Smooth muscle cell (in vitro differentiated cells): ENCODE data around the gene TMEM135. TPM values are rescaled to one million over a fixed set of nuclear protein-coding genes. Genes with fewer than 3 reads are reported as not detected.

Experiments
- DNase-seq: peaks from one replicate; lab custom pipeline; 2025; ENCODE audit not compliant: unreplicated experiment; lab: John Stamatoyannopoulos, UW
- H2AFZ ChIP-seq: fragments of 200-600 bp; sonication (generic); 2 replicates; pipeline ENCODE4 v1.6.0; 2016; ENCODE audit warnings: antibody characterized with exemption, low read depth, mild to moderate bottlenecking
- H3F3A ChIP-seq: fragments of 200-600 bp; sonication (generic); 2 replicates; pipeline ENCODE4 v1.6.0; 2017; ENCODE audit warnings: antibody characterized with exemption, low read depth
- H3K27ac ChIP-seq: fragments of 200-600 bp; sonication (generic); 2 replicates; pipeline ENCODE4 v1.5.1; 2016; ENCODE audit warnings: low read depth, mild to moderate bottlenecking
- H3K27me3 ChIP-seq: fragments of 200-600 bp; sonication (generic); 2 replicates; pipeline ENCODE4 v1.6.1; 2016; ENCODE audit warnings: low read depth, mild to moderate bottlenecking
- H3K36me3 ChIP-seq: fragments of 200-600 bp; sonication (generic); 2 replicates; pipeline ENCODE4 v1.5.1; 2016; ENCODE audit warnings: low read depth
- H3K4me1 ChIP-seq: fragments of 200-600 bp; sonication (generic); 2 replicates; pipeline ENCODE4 v1.5.1; 2016; ENCODE audit warnings: low read depth
- H3K4me2 ChIP-seq: fragments of 200-600 bp; sonication (generic); 2 replicates; pipeline ENCODE4 v1.6.0; 2016; ENCODE audit warnings: mild to moderate bottlenecking
- H3K4me3 ChIP-seq: fragments of 200-600 bp; sonication (generic); 2 replicates; pipeline ENCODE4 v1.5.1; 2016; ENCODE audit warnings: mild to moderate bottlenecking
- H3K79me2 ChIP-seq: fragments of 200-600 bp; sonication (generic); 2 replicates; pipeline ENCODE4 v1.6.0; 2016; ENCODE audit warnings: low read depth, mild to moderate bottlenecking
- H3K9ac ChIP-seq: fragments of 200-600 bp; sonication (generic); 2 replicates; pipeline ENCODE4 v1.6.0; 2016; ENCODE audit warnings: low read depth
- H3K9me3 ChIP-seq: fragments of 200-600 bp; sonication (generic); replicated peaks from 2 replicates; pipeline ENCODE4 v1.5.1; 2016; ENCODE audit warnings: low read depth
- H4K20me1 ChIP-seq: fragments of 200-600 bp; sonication (generic); 2 replicates; pipeline ENCODE4 v1.6.0; 2016; ENCODE audit warnings: low read depth
- WGBS: methylation state at CpG from one replicate; pipeline ENCODE4 v1.1.7; 2016; ENCODE audit warnings: low lambda C conversion rate; 5-methylcytosine and 5-hydroxymethylcytosine counted together
- polyA plus RNA-seq: library from polyadenylated mRNA; unstranded; fragments of >200 nt; fragmentation: Nextera tagmentation; extraction: Ambion mirVana; gene quantifications from 2 replicates; pipeline ENCODE4 v1.2.1, GENCODE V29; 2016
- total RNA-seq: library from RNA; depleted of rRNA; stranded (reverse); fragments of >200 nt; gene quantifications from 2 replicates; pipeline ENCODE4 v1.2.3, GENCODE V29; 2014
- TF ChIP-seq, protein P1 (sequence below): fragments of 200-600 bp; sonication (generic); IDR thresholded peaks from 2 replicates; pipeline ENCODE4 v1.5.1; 2017; ENCODE audit warnings: borderline replicate concordance, mild to moderate bottlenecking, antibody characterized with exemption; ENCODE audit not compliant: insufficient read depth, poor library complexity, severe bottlenecking

TMEM135 gene
- total and polyA plus RNA-seq, 2 experiments from 2014 or later, result 12.4 to 21.7 TPM

DNA sequence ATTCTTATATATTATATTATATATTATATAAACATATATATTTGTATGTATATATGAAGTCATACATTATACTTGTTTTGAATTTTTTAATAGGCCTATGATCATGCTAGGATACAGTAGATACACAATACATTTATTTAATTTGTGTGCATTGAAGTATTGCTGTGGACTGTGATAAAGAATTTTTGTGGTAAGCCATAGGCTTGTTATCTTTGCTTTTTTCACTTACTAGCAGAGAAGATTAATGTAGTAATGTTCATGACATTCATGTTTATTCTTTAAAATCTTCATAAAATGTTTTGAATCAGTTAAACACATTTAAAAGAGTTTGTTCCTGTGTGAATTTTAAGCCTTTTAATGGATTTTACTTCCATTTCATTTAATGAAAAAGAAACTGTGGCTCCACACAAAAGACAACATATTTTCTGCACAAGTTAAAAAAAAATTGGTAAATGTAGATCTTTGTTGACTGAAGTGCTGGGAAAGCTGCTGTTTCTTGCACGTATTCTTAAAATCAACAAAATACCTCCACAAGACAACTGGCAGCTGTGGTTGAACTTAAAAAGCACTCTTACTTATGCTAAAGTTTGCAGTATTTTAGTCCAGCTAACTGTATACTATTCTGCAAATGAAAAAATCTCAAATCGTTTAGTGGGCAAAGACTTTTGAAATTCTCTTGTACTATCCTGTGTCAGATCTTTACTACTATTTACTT lies 156.2 kb downstream of the TMEM135 start:
- H3K4me2 ChIP-seq, result peak overlapping the region; percentile 72
- H3K4me3 ChIP-seq, result no peak overlapping the region
- peaks cover 6% of the 10 kb centered on the region for H3K79me2 ChIP-seq
- no peak for DNase-seq
- no peaks in the 10 kb centered on the region for H3K36me3 ChIP-seq
- 33% methylated on average over 2 of the region's 2 CpGs for WGBS
- H3K27ac ChIP-seq, result peak overlapping the region; percentile 27
- H3F3A ChIP-seq, result peaks cover 4% of the 10 kb centered on the region
- H3K27me3 ChIP-seq, result no peaks in the 10 kb centered on the region
- H2AFZ ChIP-seq, result no peak overlapping the region
- H3K9ac ChIP-seq, result no peak overlapping the region
- H4K20me1 ChIP-seq, result no peaks in the 10 kb centered on the region
- TF ChIP-seq, protein P1, sequence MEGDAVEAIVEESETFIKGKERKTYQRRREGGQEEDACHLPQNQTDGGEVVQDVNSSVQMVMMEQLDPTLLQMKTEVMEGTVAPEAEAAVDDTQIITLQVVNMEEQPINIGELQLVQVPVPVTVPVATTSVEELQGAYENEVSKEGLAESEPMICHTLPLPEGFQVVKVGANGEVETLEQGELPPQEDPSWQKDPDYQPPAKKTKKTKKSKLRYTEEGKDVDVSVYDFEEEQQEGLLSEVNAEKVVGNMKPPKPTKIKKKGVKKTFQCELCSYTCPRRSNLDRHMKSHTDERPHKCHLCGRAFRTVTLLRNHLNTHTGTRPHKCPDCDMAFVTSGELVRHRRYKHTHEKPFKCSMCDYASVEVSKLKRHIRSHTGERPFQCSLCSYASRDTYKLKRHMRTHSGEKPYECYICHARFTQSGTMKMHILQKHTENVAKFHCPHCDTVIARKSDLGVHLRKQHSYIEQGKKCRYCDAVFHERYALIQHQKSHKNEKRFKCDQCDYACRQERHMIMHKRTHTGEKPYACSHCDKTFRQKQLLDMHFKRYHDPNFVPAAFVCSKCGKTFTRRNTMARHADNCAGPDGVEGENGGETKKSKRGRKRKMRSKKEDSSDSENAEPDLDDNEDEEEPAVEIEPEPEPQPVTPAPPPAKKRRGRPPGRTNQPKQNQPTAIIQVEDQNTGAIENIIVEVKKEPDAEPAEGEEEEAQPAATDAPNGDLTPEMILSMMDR, result no peak
- H3K9me3 ChIP-seq, result no peaks in the 10 kb centered on the region
- peaks cover 5% of the 10 kb centered on the region for H3K4me1 ChIP-seq

DNA sequence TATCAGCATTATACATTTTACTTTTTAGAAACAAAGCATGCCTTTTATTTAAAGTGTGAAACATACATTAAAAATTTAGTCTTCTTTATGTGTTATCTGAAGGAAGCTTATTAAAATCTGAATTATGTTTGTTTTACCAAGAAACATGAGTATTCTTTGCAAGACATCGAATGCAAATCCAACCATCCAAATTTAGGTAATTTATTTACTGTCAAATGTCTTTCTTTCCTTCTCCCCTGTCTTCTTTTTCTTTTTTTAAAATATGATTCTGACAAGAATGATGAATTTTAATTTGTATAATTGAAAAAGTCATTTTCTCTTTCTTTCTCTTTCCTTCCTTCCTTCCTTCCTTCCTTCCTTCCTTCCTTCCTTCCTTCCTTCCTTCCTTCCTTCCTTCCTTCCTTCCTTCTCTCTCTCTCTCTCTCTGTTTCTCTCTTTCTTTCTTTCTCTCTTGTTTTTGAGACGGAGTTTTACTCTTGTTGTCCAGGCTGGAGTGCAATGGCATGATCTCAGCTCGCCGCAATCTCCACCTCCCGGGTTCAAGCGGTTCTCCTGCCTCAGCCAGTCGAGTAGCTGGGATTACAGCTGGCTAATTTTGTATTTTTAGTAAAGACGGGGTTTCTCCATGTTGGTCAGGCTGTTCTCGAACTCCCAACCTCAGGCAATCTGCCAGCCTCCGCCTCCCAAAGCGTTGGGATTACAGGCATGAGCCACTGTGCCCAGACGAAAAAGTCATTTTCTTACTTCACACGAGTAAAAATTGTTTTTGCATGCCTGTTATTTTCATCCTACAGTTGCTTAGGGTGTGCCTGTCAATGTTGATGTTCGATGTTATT lies 157.5 kb downstream of the TMEM135 start:
- H3K9ac ChIP-seq, result no peak overlapping the region
- 90% methylated on average over 14 of the region's 14 CpGs for WGBS
- TF ChIP-seq, protein P1, result no peak
- H3F3A ChIP-seq, result peaks cover 4% of the 10 kb centered on the region
- H3K4me1 ChIP-seq, result peaks cover 5% of the 10 kb centered on the region
- peaks cover 6% of the 10 kb centered on the region for H3K79me2 ChIP-seq
- no peak for DNase-seq
- H4K20me1 ChIP-seq, result no peaks in the 10 kb centered on the region
- H2AFZ ChIP-seq, result no peak overlapping the region
- peak overlapping the region; percentile 72 for H3K4me2 ChIP-seq
- no peaks in the 10 kb centered on the region for H3K36me3 ChIP-seq
- no peak overlapping the region for H3K27ac ChIP-seq
- H3K9me3 ChIP-seq, result no peaks in the 10 kb centered on the region
- no peaks in the 10 kb centered on the region for H3K27me3 ChIP-seq
- no peak overlapping the region for H3K4me3 ChIP-seq

DNA sequence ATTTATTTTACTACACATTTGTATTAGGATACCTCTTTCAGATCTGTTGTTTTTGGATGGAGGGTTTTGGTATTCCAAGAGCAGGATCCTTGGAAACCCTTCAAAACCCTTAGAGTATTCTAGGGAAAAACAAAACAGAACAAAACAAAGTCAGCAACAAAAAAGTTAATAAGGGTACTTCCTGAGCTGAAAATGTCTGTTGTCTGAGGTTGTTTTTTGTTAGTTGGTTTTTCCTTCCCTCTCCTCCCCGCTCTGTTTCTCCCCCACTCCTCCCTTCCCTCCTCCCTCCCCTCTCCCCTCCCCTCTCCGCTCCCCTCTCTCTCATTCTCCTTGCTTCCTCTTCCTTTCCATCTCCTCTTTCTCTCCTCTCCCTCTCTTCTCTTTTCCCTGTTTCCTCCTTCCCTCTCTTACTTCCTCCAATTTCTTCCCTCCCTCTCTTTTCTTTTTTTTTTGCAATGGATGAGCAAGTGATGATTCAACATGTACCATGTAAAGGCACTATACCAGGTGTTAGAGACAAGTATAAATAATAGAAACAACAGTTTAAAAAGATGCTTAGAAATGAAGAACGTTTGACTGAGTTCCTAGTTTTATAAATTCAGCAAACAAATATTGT lies 160.6 kb downstream of the TMEM135 start:
- H3K4me2 ChIP-seq, result no peak overlapping the region
- H3F3A ChIP-seq, result peaks cover 4% of the 10 kb centered on the region
- no peak overlapping the region for H3K9ac ChIP-seq
- no peaks in the 10 kb centered on the region for H3K36me3 ChIP-seq
- no peak overlapping the region for H2AFZ ChIP-seq
- H3K27ac ChIP-seq, result no peak overlapping the region
- WGBS, result 87% methylated on average over 1 of the region's 3 CpGs
- no peak for DNase-seq
- H3K9me3 ChIP-seq, result no peaks in the 10 kb centered on the region
- no peaks in the 10 kb centered on the region for H4K20me1 ChIP-seq
- no peaks in the 10 kb centered on the region for H3K27me3 ChIP-seq
- no peaks in the 10 kb centered on the region for H3K79me2 ChIP-seq
- H3K4me3 ChIP-seq, result no peak overlapping the region
- TF ChIP-seq, protein P1, result no peak
- H3K4me1 ChIP-seq, result peaks cover 5% of the 10 kb centered on the region
